Smooth muscle cell (in vitro differentiated cells): Measurements from ENCODE around the gene CAPN15. TPM values are rescaled to one million over a fixed set of nuclear protein-coding genes. Genes with fewer than 3 reads are reported as not detected.

Experiments used
- DNase-seq: peaks from one replicate; lab custom pipeline; 2025; ENCODE audit not compliant: unreplicated experiment; lab: John Stamatoyannopoulos, UW
- H2AFZ ChIP-seq: fragments of 200-600 bp; sonication (generic); 2 replicates; pipeline ENCODE4 v1.6.0; 2016; ENCODE audit warnings: antibody characterized with exemption, low read depth, mild to moderate bottlenecking
- H3F3A ChIP-seq: fragments of 200-600 bp; sonication (generic); 2 replicates; pipeline ENCODE4 v1.6.0; 2017; ENCODE audit warnings: antibody characterized with exemption, low read depth
- H3K27ac ChIP-seq: fragments of 200-600 bp; sonication (generic); 2 replicates; pipeline ENCODE4 v1.5.1; 2016; ENCODE audit warnings: low read depth, mild to moderate bottlenecking
- H3K27me3 ChIP-seq: fragments of 200-600 bp; sonication (generic); 2 replicates; pipeline ENCODE4 v1.6.1; 2016; ENCODE audit warnings: low read depth, mild to moderate bottlenecking
- H3K36me3 ChIP-seq: fragments of 200-600 bp; sonication (generic); 2 replicates; pipeline ENCODE4 v1.5.1; 2016; ENCODE audit warnings: low read depth
- H3K4me1 ChIP-seq: fragments of 200-600 bp; sonication (generic); 2 replicates; pipeline ENCODE4 v1.5.1; 2016; ENCODE audit warnings: low read depth
- H3K4me2 ChIP-seq: fragments of 200-600 bp; sonication (generic); 2 replicates; pipeline ENCODE4 v1.6.0; 2016; ENCODE audit warnings: mild to moderate bottlenecking
- H3K4me3 ChIP-seq: fragments of 200-600 bp; sonication (generic); 2 replicates; pipeline ENCODE4 v1.5.1; 2016; ENCODE audit warnings: mild to moderate bottlenecking
- H3K79me2 ChIP-seq: fragments of 200-600 bp; sonication (generic); 2 replicates; pipeline ENCODE4 v1.6.0; 2016; ENCODE audit warnings: low read depth, mild to moderate bottlenecking
- H3K9ac ChIP-seq: fragments of 200-600 bp; sonication (generic); 2 replicates; pipeline ENCODE4 v1.6.0; 2016; ENCODE audit warnings: low read depth
- H3K9me3 ChIP-seq: fragments of 200-600 bp; sonication (generic); replicated peaks from 2 replicates; pipeline ENCODE4 v1.5.1; 2016; ENCODE audit warnings: low read depth
- H4K20me1 ChIP-seq: fragments of 200-600 bp; sonication (generic); 2 replicates; pipeline ENCODE4 v1.6.0; 2016; ENCODE audit warnings: low read depth
- WGBS: methylation state at CpG from one replicate; pipeline ENCODE4 v1.1.7; 2016; ENCODE audit warnings: low lambda C conversion rate; 5-methylcytosine and 5-hydroxymethylcytosine counted together
- polyA plus RNA-seq: library from polyadenylated mRNA; unstranded; fragments of >200 nt; fragmentation: Nextera tagmentation; extraction: Ambion mirVana; gene quantifications from 2 replicates; pipeline ENCODE4 v1.2.1, GENCODE V29; 2016
- total RNA-seq: library from RNA; depleted of rRNA; stranded (reverse); fragments of >200 nt; gene quantifications from 2 replicates; pipeline ENCODE4 v1.2.3, GENCODE V29; 2014
- TF ChIP-seq, protein P1 (sequence below): fragments of 200-600 bp; sonication (generic); IDR thresholded peaks from 2 replicates; pipeline ENCODE4 v1.5.1; 2017; ENCODE audit warnings: borderline replicate concordance, mild to moderate bottlenecking, antibody characterized with exemption; ENCODE audit not compliant: insufficient read depth, poor library complexity, severe bottlenecking

The CAPN15 gene
- total and polyA plus RNA-seq, 2 experiments from 2014 or later: 14.7 to 18.7 TPM

DNA sequence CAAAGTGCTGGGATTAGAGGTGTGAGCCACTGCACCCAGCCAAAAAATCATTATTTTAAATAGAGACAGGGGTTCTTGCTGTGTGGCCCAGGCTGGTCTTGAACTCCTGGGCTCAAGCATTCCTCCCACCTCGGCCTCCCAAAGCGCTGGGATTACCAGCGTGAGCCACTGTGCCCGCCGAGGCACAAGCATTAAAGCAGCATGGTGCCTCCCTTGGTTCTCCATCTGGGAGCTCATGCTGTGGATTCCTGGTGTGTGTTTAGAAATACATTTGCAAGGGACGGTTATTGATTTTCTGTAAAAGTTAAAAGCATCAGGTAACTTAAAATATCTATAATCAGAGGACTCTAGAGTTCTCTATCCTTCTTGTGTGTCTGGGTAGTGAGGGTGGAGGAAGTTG lies 14.7 kb upstream of the CAPN15 start:
- H3K27ac ChIP-seq: no peak overlapping the region
- no peak overlapping the region for H3K4me3 ChIP-seq
- H3K36me3 ChIP-seq: no peaks in the 10 kb centered on the region
- H3F3A ChIP-seq: no peaks in the 10 kb centered on the region
- no peaks in the 10 kb centered on the region for H3K79me2 ChIP-seq
- 96% methylated on average over 6 of the region's 6 CpGs for WGBS
- TF ChIP-seq, protein P1, sequence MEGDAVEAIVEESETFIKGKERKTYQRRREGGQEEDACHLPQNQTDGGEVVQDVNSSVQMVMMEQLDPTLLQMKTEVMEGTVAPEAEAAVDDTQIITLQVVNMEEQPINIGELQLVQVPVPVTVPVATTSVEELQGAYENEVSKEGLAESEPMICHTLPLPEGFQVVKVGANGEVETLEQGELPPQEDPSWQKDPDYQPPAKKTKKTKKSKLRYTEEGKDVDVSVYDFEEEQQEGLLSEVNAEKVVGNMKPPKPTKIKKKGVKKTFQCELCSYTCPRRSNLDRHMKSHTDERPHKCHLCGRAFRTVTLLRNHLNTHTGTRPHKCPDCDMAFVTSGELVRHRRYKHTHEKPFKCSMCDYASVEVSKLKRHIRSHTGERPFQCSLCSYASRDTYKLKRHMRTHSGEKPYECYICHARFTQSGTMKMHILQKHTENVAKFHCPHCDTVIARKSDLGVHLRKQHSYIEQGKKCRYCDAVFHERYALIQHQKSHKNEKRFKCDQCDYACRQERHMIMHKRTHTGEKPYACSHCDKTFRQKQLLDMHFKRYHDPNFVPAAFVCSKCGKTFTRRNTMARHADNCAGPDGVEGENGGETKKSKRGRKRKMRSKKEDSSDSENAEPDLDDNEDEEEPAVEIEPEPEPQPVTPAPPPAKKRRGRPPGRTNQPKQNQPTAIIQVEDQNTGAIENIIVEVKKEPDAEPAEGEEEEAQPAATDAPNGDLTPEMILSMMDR: no peak
- H3K9ac ChIP-seq: no peak overlapping the region
- H2AFZ ChIP-seq: no peak overlapping the region
- no peaks in the 10 kb centered on the region for H4K20me1 ChIP-seq
- no peak for DNase-seq
- no peaks in the 10 kb centered on the region for H3K9me3 ChIP-seq
- no peaks in the 10 kb centered on the region for H3K4me1 ChIP-seq
- H3K27me3 ChIP-seq: no peaks in the 10 kb centered on the region
- no peak overlapping the region for H3K4me2 ChIP-seq

DNA sequence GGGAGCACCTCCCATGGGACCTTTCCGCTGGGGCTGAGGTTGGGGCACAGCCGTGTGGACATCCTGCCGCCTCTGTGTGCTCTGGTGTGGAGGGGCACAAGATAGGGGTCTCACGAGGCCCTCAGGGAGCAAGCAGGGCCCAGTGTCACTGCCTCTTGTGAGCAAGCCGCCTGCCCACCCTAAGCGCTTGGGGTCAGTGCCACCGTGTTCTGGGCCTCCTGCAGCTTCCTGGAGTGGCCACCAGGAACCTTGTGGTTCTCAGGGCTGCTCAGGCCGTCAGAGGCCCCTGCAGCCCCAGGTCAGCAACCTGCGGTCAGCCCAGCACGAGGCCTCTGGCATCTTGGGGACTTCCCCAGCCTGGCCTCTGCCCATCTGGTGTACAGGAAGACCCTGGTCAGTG lies 13.6 kb upstream of the CAPN15 start:
- H4K20me1 ChIP-seq: no peaks in the 10 kb centered on the region
- no peak overlapping the region for H3K4me2 ChIP-seq
- no peaks in the 10 kb centered on the region for H3K4me1 ChIP-seq
- H3K9me3 ChIP-seq: no peaks in the 10 kb centered on the region
- no peaks in the 10 kb centered on the region for H3F3A ChIP-seq
- H3K9ac ChIP-seq: no peak overlapping the region
- no peak overlapping the region for H2AFZ ChIP-seq
- no peaks in the 10 kb centered on the region for H3K79me2 ChIP-seq
- WGBS: 93% methylated on average over 10 of the region's 10 CpGs
- H3K27ac ChIP-seq: no peak overlapping the region
- no peaks in the 10 kb centered on the region for H3K36me3 ChIP-seq
- no peaks in the 10 kb centered on the region for H3K27me3 ChIP-seq
- no peak for DNase-seq
- TF ChIP-seq, protein P1: no peak
- H3K4me3 ChIP-seq: no peak overlapping the region

DNA sequence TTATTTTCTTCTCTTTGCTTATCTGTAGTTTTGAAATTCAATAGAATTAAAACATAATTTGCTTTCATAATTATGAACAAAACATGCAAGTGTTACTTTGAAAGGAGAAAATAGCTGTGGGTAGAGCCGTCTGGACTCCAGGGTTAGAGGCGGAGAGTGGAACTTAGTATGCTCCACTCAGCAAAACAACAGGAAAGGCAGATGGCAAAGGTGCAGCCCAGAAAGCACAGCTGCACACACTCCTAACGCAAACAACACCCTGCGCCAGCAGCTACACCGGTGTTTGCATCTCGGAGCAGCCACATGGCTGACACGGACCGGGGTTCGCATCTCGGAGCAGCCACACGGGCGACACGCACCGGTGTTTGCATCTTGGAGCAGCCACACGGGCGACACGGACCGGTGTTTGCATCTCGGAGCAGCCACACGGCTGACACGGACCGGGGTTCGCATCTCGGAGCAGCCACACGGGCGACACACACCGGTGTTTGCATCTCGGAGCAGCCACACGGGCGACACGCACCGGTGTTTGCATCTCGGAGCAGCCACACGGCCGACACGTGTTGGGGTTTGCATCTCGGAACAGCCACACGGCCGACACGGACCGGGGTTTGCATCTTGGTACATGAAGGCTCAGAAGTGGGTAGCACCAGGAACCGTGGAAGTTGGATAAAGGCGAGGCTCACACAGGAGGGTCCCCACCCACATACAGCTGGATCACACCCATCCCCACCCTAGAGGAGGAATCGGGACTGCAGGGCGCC lies 12.2 kb upstream of the CAPN15 start:
- H3F3A ChIP-seq: no peaks in the 10 kb centered on the region
- WGBS: 98% methylated on average over 45 of the region's 45 CpGs

More for the DNA sequence above, 12.2 kb upstream of the CAPN15 start:
- Histone ChIP-seq H2AFZ (no peak overlapping the region), H3K27me3 (no peaks in the 10 kb centered on the region), H3K79me2 (no peaks in the 10 kb centered on the region), H3K9ac (no peak overlapping the region), H3K36me3 (no peaks in the 10 kb centered on the region), H3K9me3 (no peaks in the 10 kb centered on the region), H3K4me2 (no peak overlapping the region), H4K20me1 (no peaks in the 10 kb centered on the region), H3K4me3 (no peak overlapping the region), H3K27ac (no peak overlapping the region), H3K4me1 (no peaks in the 10 kb centered on the region)
- no peak for DNase-seq
- TF ChIP-seq, protein P1: no peak
